T-helper 2 cell treated with Interferon-gamma antibody and Interleukin-4, amounts not matched to agents 100 ng/mL and 5 ng/mL, for 36 hours (primary cell): ENCODE data around the gene IDH3A. TPM values are rescaled to one million over a fixed set of nuclear protein-coding genes. Genes with fewer than 3 reads are reported as not detected.

Experiments
- intact Hi-C: fragments of 100-400 bp; cut with micrococcal nuclease; formaldehyde crosslinking; loops from one replicate; pipeline ENCODE4 v1.15.1; 2023
- total RNA-seq: library from RNA; stranded (reverse); gene quantifications from 2 replicates; pipeline ENCODE4 v1.2.3, GENCODE V29; 2022

IDH3A gene
- total RNA-seq, 1 donor from 2014 or later, result 115 TPM

- intact Hi-C loops, result no loop called here
Measured at GRCh38 chr15:78162038-78162437, 12.9 kb downstream of the IDH3A start.

GRCh38 chr15:78164010-78164409, 14.8 kb downstream of the IDH3A start:
- intact Hi-C loops, result no loop called here

DNA sequence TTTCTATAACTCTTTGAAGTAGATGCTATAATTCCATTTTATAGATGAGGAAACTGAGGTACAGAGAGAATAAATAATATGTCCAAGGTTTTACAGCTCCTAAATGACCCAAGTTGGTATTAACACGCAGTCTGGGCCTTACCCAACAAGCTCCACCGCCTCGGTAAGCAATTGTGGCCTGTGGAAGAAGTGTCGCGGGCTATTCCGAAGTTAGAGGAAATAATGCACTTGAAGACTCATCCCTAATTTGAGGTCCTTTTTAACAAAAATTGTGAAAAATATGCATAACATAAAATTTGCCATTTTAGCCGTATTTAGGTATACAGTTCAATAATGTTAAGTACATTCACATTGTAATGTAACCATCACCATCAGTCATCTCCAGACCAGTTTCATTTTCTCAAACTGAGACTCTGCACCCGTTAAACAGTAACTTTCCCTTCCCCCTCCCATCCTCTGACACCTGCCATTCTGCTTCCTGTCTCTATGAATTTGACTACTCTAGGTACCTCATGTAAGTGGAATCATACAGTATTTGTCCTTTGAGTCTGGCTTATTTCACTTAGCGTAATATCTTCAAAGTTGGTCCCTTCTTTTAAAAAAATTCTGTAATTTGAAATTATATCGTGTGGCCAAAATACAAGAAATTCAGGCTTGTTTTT, 18.2 kb downstream of the IDH3A start:
- intact Hi-C loops, result loop anchor here (1.0 to 5.0 kb wide), 2 partner anchors 18 to 35 kb away; partner anchors contain the start of genes CIB2 and IDH3A

DNA sequence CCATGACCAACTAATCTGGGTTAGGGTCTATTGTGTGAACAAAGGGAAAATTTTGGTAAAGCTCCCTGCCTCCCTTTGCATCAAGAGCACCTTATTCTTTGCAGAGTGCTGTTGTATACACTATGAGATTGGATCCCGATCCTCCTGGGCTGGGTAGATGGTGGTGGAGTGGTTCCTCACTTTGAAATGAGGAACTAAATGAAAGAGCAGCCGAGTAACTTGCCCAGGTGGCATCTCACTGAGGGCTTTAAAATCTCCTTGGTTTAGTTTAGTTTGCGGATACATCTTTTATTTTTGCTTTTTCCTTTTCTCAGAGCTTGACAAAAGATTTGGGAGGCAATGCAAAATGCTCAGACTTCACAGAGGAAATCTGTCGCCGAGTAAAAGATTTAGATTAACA, 19.4 kb downstream of the IDH3A start:
- intact Hi-C loops, result loop anchor here (5.0 kb wide), 1 partner anchor 36 kb away; the partner anchor contains the start of gene CIB2

GRCh38 chr15:78170848-78171773, 21.9 kb downstream of the IDH3A start:
- intact Hi-C loops, result no loop called here

- intact Hi-C loops, result no loop called here
Measured at GRCh38 chr15:78171864-78172472, 22.8 kb downstream of the IDH3A start.

DNA sequence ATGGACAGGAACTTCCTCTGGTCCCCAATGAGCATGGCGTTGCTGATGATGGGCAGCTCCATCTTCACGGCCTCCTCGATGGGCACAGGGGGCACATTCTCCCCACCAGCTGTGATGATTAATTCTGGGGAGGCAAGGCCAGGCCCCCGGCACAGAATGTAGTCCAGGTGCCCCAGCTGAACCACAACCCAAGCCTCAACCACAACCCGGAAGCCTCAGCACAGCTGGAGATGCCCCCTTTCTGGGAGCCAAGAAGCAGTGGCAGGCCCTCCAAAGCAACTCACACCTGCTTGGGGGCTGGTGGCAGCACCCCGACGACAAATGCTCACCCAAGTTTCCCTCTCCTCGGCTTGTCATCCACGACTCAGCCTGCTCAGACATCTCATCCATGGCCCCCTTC, 25.2 kb downstream of the IDH3A start:
- intact Hi-C loops, result no loop called here

- intact Hi-C loops, result no loop called here
Measured at GRCh38 chr15:78175330-78175729, 26.2 kb downstream of the IDH3A start.

- intact Hi-C loops, result loop anchor here (2.0 kb wide), 1 partner anchor 17 kb away; no protein-coding TSS in a partner anchor
Measured at GRCh38 chr15:78177447-78177873, 28.3 kb downstream of the IDH3A start.

DNA sequence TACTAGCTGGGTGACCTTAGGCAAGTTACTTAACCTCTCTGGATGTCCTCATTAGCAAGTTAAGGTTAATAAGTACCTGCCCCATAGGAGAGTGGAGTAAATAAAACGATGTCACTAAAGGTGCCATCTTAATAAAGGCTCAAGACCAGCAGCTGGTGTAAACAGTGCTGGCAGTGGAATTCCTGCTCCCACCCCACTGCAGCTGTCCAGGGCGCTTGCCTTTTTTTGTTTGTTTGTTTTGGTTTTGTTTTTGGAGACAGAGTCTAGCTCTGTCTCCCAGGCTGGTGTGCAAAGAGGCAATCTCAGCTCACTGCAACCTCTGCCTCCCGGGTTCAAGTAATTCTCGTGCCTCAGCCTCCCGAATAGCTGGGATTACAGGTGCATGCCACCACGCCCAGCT, 28.9 kb downstream of the IDH3A start:
- intact Hi-C loops, result no loop called here

DNA sequence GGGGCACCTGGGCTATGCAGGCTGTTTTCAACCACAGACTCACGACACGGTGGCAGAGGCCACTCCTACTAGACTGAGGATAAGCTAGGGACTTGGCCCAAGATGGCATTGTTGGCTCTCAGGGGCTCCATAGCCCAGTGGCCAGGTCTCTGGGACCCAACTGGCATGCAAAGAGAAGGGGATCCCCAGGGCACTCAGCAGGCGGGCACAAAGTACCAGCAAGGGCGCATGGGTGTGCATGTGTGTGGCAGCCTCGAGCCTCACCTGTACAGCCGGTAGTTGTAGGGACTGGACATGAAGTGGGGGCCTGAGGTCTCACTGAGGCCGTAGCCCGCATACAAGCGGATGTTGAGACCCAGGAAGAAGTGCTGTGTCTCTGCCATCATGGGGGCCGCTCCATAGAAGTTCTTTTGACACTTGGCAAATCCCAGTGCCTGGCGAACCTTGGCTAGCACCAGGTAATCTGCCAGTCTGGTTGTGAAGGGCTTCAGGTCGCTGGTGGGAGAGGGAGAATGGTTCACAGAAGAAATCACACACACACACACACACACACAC, 30.2 kb downstream of the IDH3A start:
- intact Hi-C loops, result no loop called here

DNA sequence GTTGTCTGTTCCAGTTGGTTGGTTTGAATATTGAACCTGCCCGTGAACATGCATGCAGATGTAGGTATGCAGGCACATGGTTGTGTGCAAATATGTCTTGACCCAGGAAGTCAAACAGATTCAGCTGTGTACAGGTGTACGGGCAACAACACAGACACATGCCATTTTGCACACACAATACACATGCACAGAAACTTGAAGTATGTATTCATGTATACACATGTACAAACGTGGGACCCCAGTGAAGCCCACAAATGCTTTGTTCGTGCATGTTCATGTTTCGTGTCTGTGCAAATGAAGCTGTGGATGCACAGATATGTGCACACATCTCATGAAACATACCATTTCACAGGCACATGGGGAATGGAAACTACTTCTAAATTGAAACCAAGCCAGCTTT, 30.7 kb downstream of the IDH3A start:
- intact Hi-C loops, result no loop called here

GRCh38 chr15:78182336-78182700, 33.2 kb downstream of the IDH3A start:
- intact Hi-C loops, result no loop called here

- intact Hi-C loops, result no loop called here
Measured at GRCh38 chr15:78182821-78183220, 33.7 kb downstream of the IDH3A start.

DNA sequence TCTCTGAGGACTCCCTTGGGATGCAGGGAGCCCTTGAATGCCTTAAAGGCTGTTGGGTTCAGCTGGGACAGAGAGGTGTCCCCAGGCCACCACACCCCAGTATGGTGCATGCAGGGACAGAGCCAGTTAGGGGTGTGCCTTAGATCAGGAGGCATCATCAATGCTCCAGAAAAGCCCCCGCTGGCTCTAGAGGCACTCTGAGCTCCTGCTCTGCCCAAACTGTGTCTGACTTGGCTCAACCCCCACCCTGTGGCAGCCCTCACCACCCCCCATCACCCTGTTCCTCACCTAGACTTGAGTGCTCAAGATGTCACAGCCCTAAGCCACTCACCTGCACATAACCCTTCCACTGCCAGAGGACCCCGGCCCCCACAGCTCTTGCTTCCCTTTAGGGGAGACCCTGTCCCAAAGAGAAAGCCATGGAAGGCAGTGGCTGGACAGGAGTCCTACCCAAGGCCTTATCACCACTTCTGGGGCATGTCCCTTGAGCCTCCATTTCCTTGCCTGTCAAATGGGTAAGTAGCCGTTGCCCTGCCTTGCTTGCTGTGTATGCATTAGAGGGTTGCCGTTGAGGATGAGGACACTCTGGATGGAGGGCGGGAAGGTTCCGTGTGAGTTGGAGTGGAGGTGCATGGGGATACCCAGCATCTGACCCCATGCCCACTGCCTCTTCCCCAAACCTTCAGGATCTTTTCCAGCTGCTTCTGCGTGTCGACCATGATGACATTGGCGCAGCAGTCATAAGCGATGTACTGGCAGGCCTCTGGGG, 43.8 kb downstream of the IDH3A start:
- intact Hi-C loops, result no loop called here

GRCh38 chr15:78193731-78194567, 44.8 kb downstream of the IDH3A start:
- intact Hi-C loops, result loop anchor here (2.0 kb wide), 2 partner anchors 17 to 235 kb away; no protein-coding TSS in a partner anchor

- intact Hi-C loops, result loop anchor here (2.0 kb wide), 2 partner anchors 18 to 236 kb away; no protein-coding TSS in a partner anchor
Measured at GRCh38 chr15:78194568-78194925, 45.4 kb downstream of the IDH3A start.

GRCh38 chr15:78195735-78196201, 46.6 kb downstream of the IDH3A start:
- intact Hi-C loops, result loop anchor here (1.0 to 5.0 kb wide), 5 partner anchors 19 to 237 kb away; partner anchors contain the start of gene CIB2

DNA sequence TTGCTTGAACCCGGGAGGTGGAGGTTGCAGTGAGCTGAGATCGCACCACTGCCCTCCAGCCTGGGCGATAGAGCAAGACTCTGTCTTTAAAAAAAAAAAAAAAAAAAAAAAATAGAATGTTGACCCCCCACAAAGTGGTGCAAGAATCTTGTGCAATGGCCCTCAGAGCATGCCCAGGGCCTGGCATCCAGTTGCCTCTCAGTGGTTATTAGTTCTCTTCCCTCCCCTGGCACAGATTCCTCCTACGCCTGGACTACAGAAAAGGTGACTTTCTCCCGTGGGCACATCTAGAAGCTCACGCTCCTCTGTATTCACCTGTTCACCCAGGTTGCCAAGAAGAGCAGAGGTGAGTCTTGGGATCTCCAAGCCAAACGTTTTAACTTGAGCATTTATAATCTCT, 48.5 kb downstream of the IDH3A start:
- intact Hi-C loops, result loop anchor here (5.0 kb wide), 1 partner anchor 45 kb away; no protein-coding TSS in a partner anchor
